Measurements from ENCODE around the gene CYP20A1. TPM values are rescaled to one million over a fixed set of nuclear protein-coding genes. Genes with fewer than 3 reads are reported as not detected.

CYP20A1 gene
- total and polyA plus RNA-seq, 2 of the 8 experiments (the other 6 are each of a cell fraction or from before 2014, with no cell fraction given), result 6.2 to 21.5 TPM

GRCh38 chr2:203310688-203311436 is 72.0 kb downstream of the CYP20A1 start:
- Histone ChIP-seq H3K56ac (replicated peaks; ENCODE audit: insufficient read length, low read depth, low read length) (no peak overlapping the region), H3K79me2 (ENCODE audit: control insufficient read depth in 1 of 2, insufficient read depth in 2 of 2, low read length in 2 of 2) (no peaks in the 10 kb centered on the region), H3K9me3 (ENCODE audit: insufficient read depth in 2 of 2, low read depth in 1 of 2, low read length in 1 of 2) (peaks cover 6% of the 10 kb centered on the region in 2 experiments; a peak in 1 of 4 replicates), H3K23me2 (ENCODE audit: low read depth, low read length) (no peaks in the 10 kb centered on the region; the same call in 1 of the 2 replicates), H3K18ac (ENCODE audit: extremely low read depth, low read length) (no peak overlapping the region), H3K36me3 (ENCODE audit: control insufficient read depth in 2 of 4, insufficient read depth in 4 of 4, low read length in 3 of 4) (peaks cover 0 to 4% (median 1%) of the 10 kb centered on the region in 4 experiments; a peak in 3 of 8 replicates), H2AK5ac (ENCODE audit: low read depth, low read length) (no peak overlapping the region), H4K8ac (ENCODE audit: extremely low read depth, insufficient read depth, low read length) (no peak overlapping the region), H4K20me1 (replicated peaks in 1 of 2; ENCODE audit: control insufficient read depth in 1 of 2, insufficient read depth in 2 of 2, low read length in 2 of 2) (no peaks in the 10 kb centered on the region), H3K9ac (replicated peaks in 1 of 4; ENCODE audit: extremely low read depth in 1 of 4, low read depth in 3 of 4, low read length in 3 of 4) (no peak overlapping the region), H2BK20ac (ENCODE audit: low read length) (no peak overlapping the region), H2AFZ (ENCODE audit: low read length) (no peak overlapping the region), H4K91ac (replicated peaks; ENCODE audit: insufficient read length, low read length) (no peak overlapping the region), H3K4me1 (replicated peaks in 1 of 4; ENCODE audit: control insufficient read depth in 3 of 4, insufficient read depth in 4 of 4, low read length in 3 of 4) (no peaks in the 10 kb centered on the region), H3K4me2 (ENCODE audit: insufficient read depth in 1 of 2, low read depth in 2 of 2, low read length in 2 of 2) (no peak overlapping the region), H3K4ac (replicated peaks; ENCODE audit: insufficient read length, low read depth, low read length) (no peak overlapping the region), H2BK12ac (ENCODE audit: low read depth, low read length) (no peak overlapping the region), H3K27ac (ENCODE audit: low read depth, low read length) (no peak overlapping the region), H3K79me1 (ENCODE audit: low read depth, low read length) (no peaks in the 10 kb centered on the region), H3K27me3 (replicated peaks in 1 of 4; ENCODE audit: control insufficient read depth in 3 of 4, extremely low read depth in 1 of 4, insufficient read depth in 3 of 4, low read length in 3 of 4) (no peaks in the 10 kb centered on the region), H3K23ac (ENCODE audit: insufficient read length) (no peak overlapping the region), H4K5ac (ENCODE audit: insufficient read length, low read depth, low read length) (no peak overlapping the region), H2BK120ac (replicated peaks; ENCODE audit: low read depth, low read length) (no peak overlapping the region), H2BK15ac (ENCODE audit: low read length) (no peak overlapping the region), H2BK5ac (ENCODE audit: low read depth, low read length) (no peak overlapping the region), H3K14ac (ENCODE audit: insufficient read length) (no peak overlapping the region), H3K4me3 (ENCODE audit: extremely low read depth in 1 of 4, insufficient read depth in 2 of 4, low read depth in 3 of 4, low read length in 4 of 4) (no peak overlapping the region)
- no peak for DNase-seq (ENCODE audit: low read depth in 1 of 2, low spot score in 2 of 2)
- FAIRE-seq, result no peak
- POLR2A ChIA-PET (ENCODE audit: partially characterized antibody), result interaction anchor here (0.6 to 1.3 kb wide), 2 partner anchors 9 to 53 kb away, joined by 3 to 4 read pairs; no protein-coding TSS in a partner anchor
- CTCF ChIA-PET (ENCODE audit: partially characterized antibody), result interaction anchor here (0.7 to 1.2 kb wide), 5 partner anchors 12 to 92 kb away, joined by 3 to 6 read pairs (median 4); no protein-coding TSS in a partner anchor
- WGBS, 2 experiments (ENCODE audit: extremely low coverage in 1 of 2, insufficient coverage in 1 of 2, insufficient read length in 1 of 2, insufficient replicate concordance in 2 of 2, low coverage in 1 of 2, low lambda C conversion rate in 2 of 2, missing lambda C conversion rate in 1 of 2), result 93% methylated on average over 3 of the region's 3 CpGs; no CpG with 5 or more reads in 1 of the 2 experiments
- TF ChIP-seq EGR1 (IDR thresholded peaks at IDR 0.05; ENCODE audit: borderline replicate concordance, low read depth, low read length) (no peak), JUND (IDR thresholded peaks at IDR 0.05; ENCODE audit: low read length) (no peak), CREB1 (IDR thresholded peaks at IDR 0.05) (no peak), POLR2A (IDR thresholded peaks at IDR 0.05; ENCODE audit: control extremely low read depth in 1 of 2, low read depth in 2 of 2, low read length in 2 of 2) (no peak), ATF2 (IDR thresholded peaks at IDR 0.05; ENCODE audit: low read length) (no peak), GTF2F1 (IDR thresholded peaks at IDR 0.05; ENCODE audit: borderline replicate concordance, low read depth, low read length) (no peak), CHD1 (IDR thresholded peaks at IDR 0.05; ENCODE audit: low read depth, low read length) (no peak), RXRA (IDR thresholded peaks at IDR 0.05; ENCODE audit: insufficient read depth, low read depth, low read length) (no peak), USF2 (IDR thresholded peaks at IDR 0.05; ENCODE audit: low read length) (no peak), RBBP5 (IDR thresholded peaks at IDR 0.05; ENCODE audit: borderline replicate concordance, low read depth, low read length) (no peak), ASH2L (IDR thresholded peaks at IDR 0.05; ENCODE audit: low read length) (no peak)
